GM12878 (cell line): ENCODE results near the gene ETNK1. TPM values are rescaled to one million over a fixed set of nuclear protein-coding genes. Genes with fewer than 3 reads are reported as not detected.

Experiments used
- ATAC-seq: fragments of 200-7000 bp; cut with Tn5 transposase; 3 replicates; pipeline ENCODE4 v1.9.1; 2020; ENCODE audit warnings: mild to moderate bottlenecking, moderate library complexity
- BruUV-seq: library from RNA; stranded (reverse); fragments of 400-500 nt; replicated peaks from 2 replicates; lab custom pipeline; 2021; lab: Mats Ljungman, UMichigan
- CTCF ChIA-PET: fragments of 300-600 bp; sonication (Branson Sonifier 250); formaldehyde crosslinking; extraction: SDS; loops from one replicate; lab custom pipeline; 2021; ENCODE audit warnings: inconsistent platforms; lab: Yijun Ruan, JAX
- POLR2A ChIA-PET: fragments of 350-600 bp; formaldehyde crosslinking; extraction: SDS; loops from one replicate; lab custom pipeline; 2021; ENCODE audit warnings: inconsistent platforms; lab: Charles Lee
- RAD21 ChIA-PET: fragments of 300-600 bp; sonication (Branson Sonifier 250); formaldehyde crosslinking; loops from one replicate; lab custom pipeline; 2023; ENCODE audit warnings: antibody characterized with exemption; ENCODE audit not compliant: unreplicated experiment; lab: Charles Lee
- SMC1A ChIA-PET: fragments of 300-600 bp; sonication (Branson Sonifier 250); formaldehyde crosslinking; loops from one replicate; lab custom pipeline; 2023; ENCODE audit not compliant: unreplicated experiment, uncharacterized antibody; lab: Charles Lee
- DNase-seq: peaks from one replicate; pipeline ENCODE4 v3.0.0-alpha.2; 2011; ENCODE audit warnings: low read depth, low spot score
- FAIRE-seq: peaks from 3 replicates; lab custom pipeline; 2011; peaks lifted over from hg19 to GRCh38; lab: Jason Lieb, UNC
- H2AFZ ChIP-seq: 2 replicates; pipeline ENCODE4 v1.6.0; 2011; ENCODE audit warnings: low read depth, low read length, control low read depth; ENCODE audit not compliant: control insufficient read depth
- H3K27ac ChIP-seq: 2 replicates; pipeline ENCODE4 v1.5.1; 2011; ENCODE audit warnings: control low read depth; ENCODE audit not compliant: control insufficient read depth, insufficient read depth
- H3K27me3 ChIP-seq, 2 experiments: replicated peaks in 1 of 2; 2 replicates each; pipeline versions ENCODE4 v1.6.0 to v1.6.1; 2011; ENCODE audit warnings: low read length in 1 of 2; ENCODE audit not compliant: control insufficient read depth in 2 of 2, insufficient read depth in 2 of 2
- H3K36me3 ChIP-seq, 2 experiments: 2 replicates each; pipeline ENCODE4 v1.5.1; 2011; ENCODE audit warnings: low read length in 1 of 2; ENCODE audit not compliant: control insufficient read depth in 2 of 2, insufficient read depth in 2 of 2
- H3K4me1 ChIP-seq: 2 replicates; pipeline ENCODE4 v1.6.1; 2011; ENCODE audit warnings: mild to moderate bottlenecking, low read length, moderate library complexity, mixed read lengths; ENCODE audit not compliant: control insufficient read depth, insufficient read depth
- H3K4me2 ChIP-seq: 2 replicates; pipeline ENCODE4 v1.6.0; 2011; ENCODE audit warnings: control low read depth; ENCODE audit not compliant: control insufficient read depth, insufficient read depth
- H3K4me3 ChIP-seq: fragments of 200-600 bp; sonication (generic); 2 replicates; pipeline ENCODE4 v1.5.1; 2016
- H3K79me2 ChIP-seq: 2 replicates; pipeline ENCODE4 v1.6.0; 2011; ENCODE audit warnings: low read length; ENCODE audit not compliant: control insufficient read depth, insufficient read depth
- H3K9ac ChIP-seq: 2 replicates; pipeline ENCODE4 v1.8.0; 2011; ENCODE audit warnings: low read length, control low read depth, mixed read lengths; ENCODE audit not compliant: control insufficient read depth, insufficient read depth
- H3K9me3 ChIP-seq: replicated peaks from 3 replicates; pipeline ENCODE4 v1.5.1; 2011; ENCODE audit warnings: mild to moderate bottlenecking, low read length; ENCODE audit not compliant: control insufficient read depth, insufficient read depth
- H4K20me1 ChIP-seq: 2 replicates; pipeline ENCODE4 v1.6.0; 2011; ENCODE audit not compliant: control insufficient read depth, insufficient read depth
- ASH2L ChIP-seq: fragments of 300-600, 200-600 bp; sonication (generic); IDR thresholded peaks from 2 replicates; pipeline ENCODE4 v1.6.1; 2017; ENCODE audit warnings: low read depth, mild to moderate bottlenecking, borderline replicate concordance
- BCL3 ChIP-seq: IDR thresholded peaks from 2 replicates; pipeline ENCODE4 v1.6.1; 2011; ENCODE audit warnings: borderline replicate concordance, low read depth, mild to moderate bottlenecking, moderate library complexity, low read length; ENCODE audit not compliant: insufficient read depth, poor library complexity, severe bottlenecking
- BHLHE40 ChIP-seq, 2 experiments: fragments of 450-650 bp in 1 of 2; IDR thresholded peaks; 2 replicates each; pipeline ENCODE4 v1.6.1; 2011 to 2017; ENCODE audit warnings: low read depth in 2 of 2, borderline replicate concordance in 1 of 2, improper control_type of control experiment in 1 of 2, low read length in 1 of 2, mild to moderate bottlenecking in 1 of 2
- CTCF ChIP-seq, 3 experiments: IDR thresholded peaks in 2 of 3; conservative IDR thresholded peaks in 1 of 3; 2 replicates each; pipeline ENCODE4 v1.5.1; 2011; ENCODE audit warnings: low read depth in 3 of 3, low read length in 3 of 3, mild to moderate bottlenecking in 3 of 3, control low read depth in 2 of 3, moderate library complexity in 2 of 3, inconsistent platforms in 1 of 3, mixed read lengths in 1 of 3; ENCODE audit not compliant: control insufficient read depth in 2 of 3, insufficient read depth in 1 of 3; ENCODE audit errors: extremely low read depth in 1 of 3
- HDGF ChIP-seq: fragments of 450-650 bp; IDR thresholded peaks from 2 replicates; pipeline ENCODE4 v1.6.1; 2016; ENCODE audit warnings: antibody characterized with exemption
- IKZF1 ChIP-seq: fragments of 450-650 bp; conservative IDR thresholded peaks from 2 replicates; pipeline ENCODE4 v1.6.1; 2017; ENCODE audit warnings: antibody characterized with exemption, mild to moderate bottlenecking
- TARDBP ChIP-seq: IDR thresholded peaks from 2 replicates; pipeline ENCODE4 v1.6.1; 2016; ENCODE audit warnings: borderline replicate concordance
- ZZZ3 ChIP-seq: IDR thresholded peaks from 2 replicates; pipeline ENCODE4 v1.6.1; 2011; ENCODE audit warnings: low read depth; ENCODE audit not compliant: control insufficient read depth, insufficient read length
- WGBS: methylation state at CpG from one replicate; pipeline ENCODE4 v1.1.6; 2016; ENCODE audit warnings: low lambda C conversion rate; ENCODE audit not compliant: insufficient replicate concordance, insufficient coverage; ENCODE audit errors: missing lambda C conversion rate; 5-methylcytosine and 5-hydroxymethylcytosine counted together
- in situ Hi-C: fragments of 300-500 bp; cut with MboI; formaldehyde crosslinking; loops from 9 replicates; pipeline ENCODE4 v1.14.3; 2018; ENCODE audit warnings: mixed read lengths
- intact Hi-C: fragments of 100-400 bp; cut with micrococcal nuclease; formaldehyde crosslinking; loops from one replicate; pipeline ENCODE4 v1.14.2; 2022; ENCODE audit not compliant: unreplicated experiment
- polyA plus RNA-seq, 11 experiments: library from polyadenylated mRNA; depleted of rRNA in 4 of 11; unstranded in 6 of 11; stranded (reverse) in 5 of 11; fragments of >200 nt; fragmentation: Nextera tagmentation in 4 of 11; fragmentation: Illumina TruSeq in 1 of 11; extraction: Ambion mirVana in 4 of 11; extraction: Trizol in 1 of 11; gene quantifications; 1 replicate in 1 of 11; 2 replicates in 10 of 11; pipeline versions ENCODE4 v1.2.1 to v1.2.3, GENCODE V29; 2011 to 2016; ENCODE audit warnings: inconsistent platforms in 2 of 11, missing spikeins in 2 of 11, low read depth in 1 of 11
- total RNA-seq, 4 experiments: library from RNA; depleted of rRNA in 3 of 4; stranded (reverse); fragments of >200 nt in 3 of 4; fragmentation: Illumina TruSeq in 1 of 4; extraction: Trizol in 1 of 4; gene quantifications; 2 replicates each; pipeline versions ENCODE4 v1.2.1 to v1.2.3, GENCODE V29; 2013 to 2021
- TF ChIP-seq, protein P1 (sequence below): fragments of 450-650 bp; IDR thresholded peaks from 2 replicates; pipeline ENCODE4 v1.6.1; 2016; ENCODE audit warnings: mild to moderate bottlenecking, moderate library complexity, borderline replicate concordance
- TF ChIP-seq, protein P2 (sequence below): fragments of 450-650 bp; IDR thresholded peaks from 2 replicates; pipeline ENCODE4 v1.6.1; 2016; ENCODE audit warnings: mild to moderate bottlenecking

Gene ETNK1
- total and polyA plus RNA-seq, 10 of the 15 experiments (the other 5 are each of a cell fraction or from before 2014, with no cell fraction given): 12.3 to 69.4 (median 34.2) TPM

DNA sequence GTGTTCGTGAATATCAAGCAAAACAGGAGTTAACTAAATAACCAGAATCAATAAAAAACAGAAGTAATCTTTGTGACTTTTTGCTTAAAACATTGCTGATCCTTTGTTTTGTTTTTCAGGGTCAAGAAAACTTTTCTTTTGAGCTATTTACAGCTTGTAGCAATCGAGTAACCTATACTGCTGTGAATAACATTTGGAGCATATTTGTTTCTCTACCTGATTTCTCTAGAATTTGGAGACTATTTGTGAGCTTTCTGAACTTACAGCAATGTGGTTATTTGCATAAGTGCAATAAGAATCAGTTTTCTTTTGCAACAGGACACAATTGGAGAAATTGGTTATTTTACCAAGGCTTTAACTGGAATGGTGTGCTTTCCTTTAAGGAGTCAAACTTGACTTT, 7.3 kb upstream of the ETNK1 start (continued):
- no peak for TF ChIP-seq IKZF1
- no peak for TF ChIP-seq ZZZ3
- TF ChIP-seq BCL3: no peak
- TF ChIP-seq ASH2L: no peak

DNA sequence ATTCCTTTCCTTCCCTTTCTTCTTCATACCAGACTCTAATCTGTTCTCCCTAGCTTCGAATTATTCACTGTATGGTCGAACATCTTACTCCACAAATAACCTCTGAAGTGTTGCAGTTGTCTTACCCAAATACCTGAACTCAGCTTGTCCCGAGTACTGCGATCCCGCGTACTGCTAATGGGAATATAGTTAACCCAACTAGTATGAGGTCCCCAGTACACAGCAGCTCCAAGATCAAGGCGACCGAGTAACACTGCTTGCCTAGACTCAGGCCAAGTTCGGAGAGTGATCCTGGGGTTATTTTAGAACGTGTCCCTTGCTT, 462 bp upstream of the ETNK1 start:
- Histone ChIP-seq H3K9ac (peak overlapping the region; percentile 71), H3K9me3 (no peaks in the 10 kb centered on the region), H3K79me2 (peaks cover 48% of the 10 kb centered on the region), H3K4me1 (no peaks in the 10 kb centered on the region), H3K36me3 (no peaks in the 10 kb centered on the region), H2AFZ (peak overlapping the region; percentile 83), H4K20me1 (no peaks in the 10 kb centered on the region), H3K4me3 (peak overlapping the region; percentile 78), H3K27me3 (no peaks in the 10 kb centered on the region), H3K4me2 (peak overlapping the region; percentile 74), H3K27ac (peak overlapping the region; percentile 87)
- RAD21 ChIA-PET: interaction anchor here (1.0 kb wide), 2 partner anchors 16 to 80 kb away, joined by 3 to 4 read pairs; partner anchors contain the start of gene C2CD5
- TSS peak; percentile 89 for BruUV-seq
- DNase-seq (no peak), ATAC-seq (no peak), FAIRE-seq (no peak)
- SMC1A ChIA-PET: interaction anchor here (0.5 to 1.2 kb wide), 10 partner anchors 9 to 156 kb away, joined by 3 to 5 read pairs (median 3); no protein-coding TSS in a partner anchor
- WGBS: 44% methylated on average over 10 of the region's 10 CpGs
- CTCF ChIA-PET: interaction anchor here (0.6 to 1.4 kb wide), 6 partner anchors 10 to 944 kb away, joined by 3 to 4 read pairs (median 3); no protein-coding TSS in a partner anchor
- intact Hi-C loops: loop anchor here (2.0 kb wide), 1 partner anchor 80 kb away; the partner anchor contains the start of gene C2CD5
- in situ Hi-C loops: no loop called here
- POLR2A ChIA-PET: interaction anchor here (0.9 to 1.7 kb wide), 6 partner anchors 9 to 167 kb away, joined by 3 to 7 read pairs (median 4); partner anchors contain the start of gene C2CD5
- TF ChIP-seq BCL3: no peak
- TF ChIP-seq, protein P1, sequence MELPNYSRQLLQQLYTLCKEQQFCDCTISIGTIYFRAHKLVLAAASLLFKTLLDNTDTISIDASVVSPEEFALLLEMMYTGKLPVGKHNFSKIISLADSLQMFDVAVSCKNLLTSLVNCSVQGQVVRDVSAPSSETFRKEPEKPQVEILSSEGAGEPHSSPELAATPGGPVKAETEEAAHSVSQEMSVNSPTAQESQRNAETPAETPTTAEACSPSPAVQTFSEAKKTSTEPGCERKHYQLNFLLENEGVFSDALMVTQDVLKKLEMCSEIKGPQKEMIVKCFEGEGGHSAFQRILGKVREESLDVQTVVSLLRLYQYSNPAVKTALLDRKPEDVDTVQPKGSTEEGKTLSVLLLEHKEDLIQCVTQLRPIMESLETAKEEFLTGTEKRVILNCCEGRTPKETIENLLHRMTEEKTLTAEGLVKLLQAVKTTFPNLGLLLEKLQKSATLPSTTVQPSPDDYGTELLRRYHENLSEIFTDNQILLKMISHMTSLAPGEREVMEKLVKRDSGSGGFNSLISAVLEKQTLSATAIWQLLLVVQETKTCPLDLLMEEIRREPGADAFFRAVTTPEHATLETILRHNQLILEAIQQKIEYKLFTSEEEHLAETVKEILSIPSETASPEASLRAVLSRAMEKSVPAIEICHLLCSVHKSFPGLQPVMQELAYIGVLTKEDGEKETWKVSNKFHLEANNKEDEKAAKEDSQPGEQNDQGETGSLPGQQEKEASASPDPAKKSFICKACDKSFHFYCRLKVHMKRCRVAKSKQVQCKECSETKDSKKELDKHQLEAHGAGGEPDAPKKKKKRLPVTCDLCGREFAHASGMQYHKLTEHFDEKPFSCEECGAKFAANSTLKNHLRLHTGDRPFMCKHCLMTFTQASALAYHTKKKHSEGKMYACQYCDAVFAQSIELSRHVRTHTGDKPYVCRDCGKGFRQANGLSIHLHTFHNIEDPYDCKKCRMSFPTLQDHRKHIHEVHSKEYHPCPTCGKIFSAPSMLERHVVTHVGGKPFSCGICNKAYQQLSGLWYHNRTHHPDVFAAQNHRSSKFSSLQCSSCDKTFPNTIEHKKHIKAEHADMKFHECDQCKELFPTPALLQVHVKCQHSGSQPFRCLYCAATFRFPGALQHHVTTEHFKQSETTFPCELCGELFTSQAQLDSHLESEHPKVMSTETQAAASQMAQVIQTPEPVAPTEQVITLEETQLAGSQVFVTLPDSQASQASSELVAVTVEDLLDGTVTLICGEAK: peak; percentile 62; the same call in 1 of the 2 replicates
- TF ChIP-seq, protein P2, sequence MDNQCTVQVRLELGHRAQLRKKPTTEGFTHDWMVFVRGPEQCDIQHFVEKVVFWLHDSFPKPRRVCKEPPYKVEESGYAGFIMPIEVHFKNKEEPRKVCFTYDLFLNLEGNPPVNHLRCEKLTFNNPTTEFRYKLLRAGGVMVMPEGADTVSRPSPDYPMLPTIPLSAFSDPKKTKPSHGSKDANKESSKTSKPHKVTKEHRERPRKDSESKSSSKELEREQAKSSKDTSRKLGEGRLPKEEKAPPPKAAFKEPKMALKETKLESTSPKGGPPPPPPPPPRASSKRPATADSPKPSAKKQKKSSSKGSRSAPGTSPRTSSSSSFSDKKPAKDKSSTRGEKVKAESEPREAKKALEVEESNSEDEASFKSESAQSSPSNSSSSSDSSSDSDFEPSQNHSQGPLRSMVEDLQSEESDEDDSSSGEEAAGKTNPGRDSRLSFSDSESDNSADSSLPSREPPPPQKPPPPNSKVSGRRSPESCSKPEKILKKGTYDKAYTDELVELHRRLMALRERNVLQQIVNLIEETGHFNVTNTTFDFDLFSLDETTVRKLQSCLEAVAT: peak; percentile 98
- TF ChIP-seq TARDBP: no peak
- TF ChIP-seq CTCF (IDR thresholded peaks at IDR 0.05 in 2 of 3, conservative IDR thresholded peaks at IDR 0.05 in 1 of 3; ENCODE audit: control insufficient read depth in 2 of 3, extremely low read depth in 1 of 3, insufficient read depth in 1 of 3, low read depth in 3 of 3, low read length in 3 of 3): no peak
- no peak for TF ChIP-seq HDGF
- TF ChIP-seq BHLHE40 (IDR thresholded peaks at IDR 0.05; ENCODE audit: borderline replicate concordance in 1 of 2, low read depth in 2 of 2, low read length in 1 of 2): no peak
